Activated CD8-positive, alpha-beta memory T cell treated with anti-CD3 and anti-CD28 coated beads, Interleukin-2, amount 50 U/mL, for 24 hours (primary cell): Measurements from ENCODE around the gene MRPL28.
"Not testable (repeated sequence)": the region's sequence is repeated elsewhere in the genome, so short reads cannot be mapped to it uniquely, and the experiment has no call there.

Source experiments
- DNase-seq: peaks from one replicate; pipeline ENCODE4 v3.0.0-alpha.2; 2020; ENCODE audit errors: extremely low read depth

MRPL28 gene

GRCh38 chr16:340370-341091, 29.8 kb downstream of the MRPL28 start:
- no peak for DNase-seq

DNA sequence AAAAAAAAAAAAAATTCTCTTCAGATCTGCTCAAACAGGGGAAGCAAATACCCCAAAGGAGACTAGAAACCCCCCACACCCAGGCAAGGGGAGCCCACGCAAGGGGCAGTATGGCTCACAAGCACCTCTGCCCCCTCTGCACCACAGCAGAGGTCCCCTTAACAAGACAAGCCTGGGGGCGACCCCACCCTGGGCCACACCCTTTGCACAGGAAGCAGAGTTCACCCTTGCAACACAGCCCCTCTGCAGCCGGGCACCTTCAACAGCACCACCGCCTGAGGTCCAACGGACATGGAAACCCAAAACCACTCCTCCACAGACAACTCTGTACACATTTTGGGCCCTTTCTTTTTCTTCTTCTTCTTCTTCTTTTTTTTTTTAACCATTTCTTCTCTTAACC, 30.7 kb downstream of the MRPL28 start:
- no peak for DNase-seq

- DNase-seq: no peak
Measured at GRCh38 chr16:337975-338575, 32.3 kb downstream of the MRPL28 start.

DNA sequence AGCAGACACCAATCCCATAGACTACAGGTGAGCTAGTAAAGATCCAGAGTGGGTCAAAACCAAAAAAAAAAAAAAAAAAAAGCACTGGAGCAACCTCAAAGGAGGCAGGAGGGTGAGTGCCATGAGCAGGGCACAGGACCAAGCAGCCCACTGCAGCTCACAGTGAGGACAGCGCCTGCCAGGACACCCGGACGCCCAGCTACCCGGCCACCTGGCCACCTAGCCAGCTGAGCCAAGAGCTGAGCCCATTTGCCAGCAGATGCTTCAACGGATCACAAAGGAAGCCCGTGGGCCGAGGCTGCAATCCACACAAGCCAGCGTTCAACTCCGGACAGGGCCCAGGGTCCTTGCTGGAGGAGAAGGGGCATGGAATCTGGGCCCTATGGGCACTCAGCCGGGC, 32.9 kb downstream of the MRPL28 start:
- DNase-seq: no peak

DNA sequence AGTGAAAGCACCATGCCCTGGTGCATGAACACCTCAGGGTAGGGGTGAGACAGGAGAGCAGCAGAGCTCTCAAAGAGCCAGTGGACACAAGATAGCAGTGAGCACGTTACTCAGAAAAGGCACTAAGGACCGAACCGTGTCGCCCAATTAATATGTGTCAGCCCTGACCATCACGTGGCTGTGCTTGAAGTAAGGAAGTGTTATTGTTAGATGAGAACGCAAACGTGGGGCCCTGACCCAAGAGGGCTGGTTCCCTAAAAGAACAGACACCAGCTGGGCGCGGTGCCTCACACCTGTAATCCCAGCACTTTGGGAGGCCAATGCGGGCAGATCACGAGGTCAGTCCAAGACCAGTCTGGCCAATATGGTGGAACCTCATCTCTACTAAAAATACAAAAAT, 34.1 kb downstream of the MRPL28 start:
- DNase-seq: no peak

DNA sequence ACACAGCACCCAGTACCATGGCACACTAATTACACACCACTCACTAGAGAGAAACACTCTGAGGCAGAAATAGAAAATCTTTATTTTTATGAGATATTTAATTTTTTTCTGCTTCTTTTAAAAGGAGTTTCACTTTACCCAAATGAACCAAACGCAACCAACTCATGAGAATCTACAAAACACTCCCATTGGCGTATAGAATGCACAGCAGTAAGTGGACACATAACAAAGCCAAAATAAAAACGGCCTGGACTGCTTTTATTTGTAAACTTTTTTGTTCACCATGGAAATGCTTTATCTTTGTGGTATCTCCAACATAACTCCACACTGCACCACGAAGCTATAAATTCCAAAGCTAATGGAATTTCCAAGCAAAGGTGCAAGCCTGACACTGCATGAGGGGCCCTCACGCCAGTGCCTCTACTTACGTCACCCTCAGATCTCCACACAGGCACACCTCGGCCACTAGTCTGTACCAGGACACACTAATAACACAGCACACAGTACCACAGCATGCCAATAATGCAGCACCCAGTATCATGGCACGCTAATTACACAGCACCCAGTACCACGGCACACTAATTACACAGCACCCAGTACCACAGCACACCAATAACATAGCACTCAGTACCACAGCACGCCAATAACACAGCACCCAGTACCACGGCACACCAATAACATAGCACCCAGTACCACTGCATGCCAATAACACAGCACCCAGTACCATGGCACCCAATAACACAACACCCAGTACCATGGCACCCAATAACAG, 35.3 kb downstream of the MRPL28 start:
- DNase-seq: not testable (repeated sequence)

DNA sequence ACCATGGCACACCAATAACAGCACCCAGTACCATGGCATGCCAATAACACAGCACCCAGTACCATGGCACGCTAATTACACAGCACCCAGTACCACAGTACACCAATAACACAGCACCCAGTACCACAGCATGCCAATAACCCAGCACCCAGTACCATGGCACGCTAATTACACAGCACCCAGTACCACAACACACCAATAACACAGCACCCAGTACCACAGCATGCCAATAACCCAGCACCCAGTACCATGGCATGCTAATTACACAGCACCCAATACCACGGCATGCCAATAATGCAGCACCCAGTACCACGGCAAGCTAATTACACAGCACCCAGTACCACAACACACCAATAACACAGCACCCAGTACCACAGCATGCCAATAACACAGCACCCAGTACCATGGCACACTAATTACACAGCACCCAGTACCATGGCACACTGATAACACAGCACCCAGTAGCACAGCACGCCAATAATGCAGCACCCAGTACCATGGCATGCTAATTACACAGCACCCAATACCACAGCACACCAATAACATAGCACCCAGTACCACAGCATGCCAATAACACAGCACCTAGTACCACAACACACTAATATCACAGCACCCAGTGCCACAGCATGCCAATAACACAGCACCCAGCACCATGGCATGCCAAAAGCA, 36.0 kb downstream of the MRPL28 start:
- DNase-seq: not testable (repeated sequence)

- no peak for DNase-seq
Measured at GRCh38 chr16:333406-334094, 36.8 kb downstream of the MRPL28 start.

DNA sequence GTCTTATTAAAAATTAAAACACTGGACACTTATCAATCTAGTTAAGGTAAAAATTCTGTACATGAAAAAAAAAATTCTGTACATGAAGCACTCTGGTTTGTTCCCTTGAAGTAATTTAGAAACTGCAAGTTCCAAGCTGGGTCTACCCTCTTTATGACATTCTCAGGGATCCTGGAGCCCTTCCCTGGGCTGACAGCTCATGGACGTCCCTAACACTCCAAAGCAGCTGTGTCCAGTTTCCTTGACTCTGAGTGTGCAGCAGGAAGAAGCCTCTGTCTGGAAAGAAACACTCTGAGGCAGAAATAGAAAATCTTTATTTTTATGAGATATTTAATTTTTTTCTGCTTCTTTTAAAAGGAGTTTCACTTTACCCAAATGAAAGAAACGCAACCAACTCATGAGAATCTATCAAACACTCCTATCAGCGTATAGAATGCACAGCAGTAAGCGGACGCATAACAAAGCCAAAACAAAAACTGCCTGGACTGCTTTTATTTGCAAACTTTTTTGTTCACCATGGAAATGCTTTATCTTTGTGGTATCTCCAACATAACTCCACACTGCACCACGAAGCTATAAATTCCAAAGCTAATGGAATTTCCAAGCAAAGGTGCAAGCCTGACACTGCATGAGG, 39.0 kb downstream of the MRPL28 start:
- DNase-seq: not testable (repeated sequence)

GRCh38 chr16:330741-331140, 39.6 kb downstream of the MRPL28 start:
- no peak for DNase-seq

GRCh38 chr16:325375-326145, 44.8 kb downstream of the MRPL28 start:
- DNase-seq: no peak

GRCh38 chr16:324451-325334, 45.6 kb downstream of the MRPL28 start:
- DNase-seq: no peak

DNA sequence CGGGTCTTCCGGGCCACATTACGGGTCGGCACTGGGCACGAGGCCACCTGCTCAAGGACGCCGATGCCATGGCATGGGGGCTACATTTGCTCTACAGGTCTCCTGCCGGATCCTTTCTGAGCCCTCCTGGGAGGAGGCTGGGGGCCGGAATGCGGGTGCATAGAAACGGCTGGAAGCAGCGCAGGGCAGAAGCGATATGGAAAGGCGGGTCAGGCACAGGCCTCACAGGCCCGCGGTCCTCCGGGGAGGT, 46.2 kb downstream of the MRPL28 start:
- no peak for DNase-seq

GRCh38 chr16:322476-323143, 47.7 kb downstream of the MRPL28 start:
- no peak for DNase-seq

- no peak for DNase-seq
Measured at GRCh38 chr16:321532-321931, 48.8 kb downstream of the MRPL28 start.

GRCh38 chr16:320206-320605, 50.1 kb downstream of the MRPL28 start:
- no peak for DNase-seq

GRCh38 chr16:318628-319027, 51.7 kb downstream of the MRPL28 start:
- DNase-seq: no peak

DNA sequence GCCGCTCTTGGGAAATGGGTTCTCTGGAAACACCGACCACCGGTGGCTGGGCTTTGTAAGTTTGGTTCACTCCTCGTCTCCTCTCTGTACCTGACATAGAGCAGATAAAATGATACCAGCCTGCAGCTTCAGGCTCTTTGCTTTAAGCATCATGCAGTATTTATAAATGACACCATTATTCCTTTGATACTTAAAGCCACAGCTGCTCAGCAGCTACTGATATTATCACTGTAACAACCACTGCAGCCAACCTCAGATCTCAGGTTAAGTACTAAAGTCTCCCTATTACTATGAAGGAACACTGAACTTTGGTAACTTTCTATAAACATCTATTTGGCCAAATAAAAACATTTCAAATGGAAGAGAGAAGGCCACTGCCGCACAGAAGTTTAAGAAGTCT, 52.8 kb downstream of the MRPL28 start:
- DNase-seq: no peak
